Measurements from ENCODE around the gene TSPAN18.

TSPAN18 gene

GRCh38 chr11:44835938-44836337 lies 109.2 kb downstream of the TSPAN18 start:
- TF ChIP-seq, protein P1, sequence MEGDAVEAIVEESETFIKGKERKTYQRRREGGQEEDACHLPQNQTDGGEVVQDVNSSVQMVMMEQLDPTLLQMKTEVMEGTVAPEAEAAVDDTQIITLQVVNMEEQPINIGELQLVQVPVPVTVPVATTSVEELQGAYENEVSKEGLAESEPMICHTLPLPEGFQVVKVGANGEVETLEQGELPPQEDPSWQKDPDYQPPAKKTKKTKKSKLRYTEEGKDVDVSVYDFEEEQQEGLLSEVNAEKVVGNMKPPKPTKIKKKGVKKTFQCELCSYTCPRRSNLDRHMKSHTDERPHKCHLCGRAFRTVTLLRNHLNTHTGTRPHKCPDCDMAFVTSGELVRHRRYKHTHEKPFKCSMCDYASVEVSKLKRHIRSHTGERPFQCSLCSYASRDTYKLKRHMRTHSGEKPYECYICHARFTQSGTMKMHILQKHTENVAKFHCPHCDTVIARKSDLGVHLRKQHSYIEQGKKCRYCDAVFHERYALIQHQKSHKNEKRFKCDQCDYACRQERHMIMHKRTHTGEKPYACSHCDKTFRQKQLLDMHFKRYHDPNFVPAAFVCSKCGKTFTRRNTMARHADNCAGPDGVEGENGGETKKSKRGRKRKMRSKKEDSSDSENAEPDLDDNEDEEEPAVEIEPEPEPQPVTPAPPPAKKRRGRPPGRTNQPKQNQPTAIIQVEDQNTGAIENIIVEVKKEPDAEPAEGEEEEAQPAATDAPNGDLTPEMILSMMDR (IDR thresholded peaks at IDR 0.05; ENCODE audit: insufficient read depth, low read depth, low read length, missing control alignments) = no peak
- no peak overlapping the region for H3K4me3 ChIP-seq (ENCODE audit: low read depth, low read length)

DNA sequence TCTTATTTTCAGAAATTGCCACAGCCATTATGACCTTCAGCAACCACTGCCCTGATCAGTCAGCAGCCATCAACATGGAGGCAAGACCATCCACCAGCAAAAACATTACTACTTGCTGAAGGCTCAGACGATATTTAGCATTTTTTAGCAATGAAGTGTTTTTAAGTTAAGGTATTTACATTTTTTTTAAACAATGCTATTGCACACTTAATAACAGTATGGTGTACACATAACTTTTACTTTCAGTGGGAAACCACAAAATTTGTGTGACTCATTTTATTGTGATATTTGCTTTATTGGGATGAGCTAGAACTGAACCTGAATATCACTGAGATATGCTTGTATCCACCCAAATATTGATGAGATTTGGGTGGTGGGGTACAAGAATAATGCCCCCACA lies 110.9 kb downstream of the TSPAN18 start:
- DNase-seq (ENCODE audit: low read depth) = no peak
- H3K4me3 ChIP-seq (ENCODE audit: low read depth, low read length) = no peak overlapping the region
- TF ChIP-seq, protein P1 (IDR thresholded peaks at IDR 0.05; ENCODE audit: insufficient read depth, low read depth, low read length, missing control alignments) = no peak

More at GRCh38 chr11:44835938-44836337, 109.2 kb downstream of the TSPAN18 start:
- DNase-seq (ENCODE audit: low read depth) = no peak

DNA sequence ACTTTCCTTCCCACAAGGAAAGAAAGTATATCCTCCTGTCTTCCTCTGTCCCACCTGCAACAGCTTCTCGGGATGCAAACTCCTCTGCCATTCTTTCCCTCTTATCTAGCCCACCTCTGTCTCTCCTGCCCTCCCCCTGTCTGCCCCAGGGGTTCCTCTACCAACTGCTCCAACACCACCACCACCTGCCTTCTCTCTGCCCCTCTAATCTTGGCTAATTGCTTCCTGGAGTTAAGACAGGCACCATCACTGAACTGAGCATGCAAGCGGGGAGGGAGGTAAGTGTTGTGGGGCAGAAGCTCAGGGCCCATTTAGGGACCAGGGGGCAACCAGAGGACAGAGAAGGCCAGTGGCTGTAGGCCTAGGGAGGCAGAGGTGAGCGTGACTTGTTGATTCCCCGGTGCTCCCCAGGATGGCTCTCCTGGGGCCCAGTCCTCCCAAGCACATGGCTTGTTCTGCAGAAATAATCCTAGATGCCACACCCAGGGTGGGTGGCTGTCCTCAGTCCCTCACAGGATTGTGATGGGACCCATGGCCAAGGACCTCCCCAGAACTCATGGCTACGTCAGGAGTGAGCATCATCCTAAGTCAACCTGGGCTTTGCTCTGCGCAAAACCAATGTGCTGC lies 112.8 kb downstream of the TSPAN18 start:
- TF ChIP-seq, protein P1 (IDR thresholded peaks at IDR 0.05; ENCODE audit: insufficient read depth, low read depth, low read length, missing control alignments) = no peak
- no peak for DNase-seq (ENCODE audit: low read depth)
- no peak overlapping the region for H3K4me3 ChIP-seq (ENCODE audit: low read depth, low read length)

GRCh38 chr11:44840085-44840478 lies 113.3 kb downstream of the TSPAN18 start:
- TF ChIP-seq, protein P1 (IDR thresholded peaks at IDR 0.05; ENCODE audit: insufficient read depth, low read depth, low read length, missing control alignments) = no peak
- no peak for DNase-seq (ENCODE audit: low read depth)
- no peak overlapping the region for H3K4me3 ChIP-seq (ENCODE audit: low read depth, low read length)

GRCh38 chr11:44840521-44841251 lies 113.9 kb downstream of the TSPAN18 start:
- TF ChIP-seq, protein P1 (IDR thresholded peaks at IDR 0.05; ENCODE audit: insufficient read depth, low read depth, low read length, missing control alignments) = no peak
- no peak overlapping the region for H3K4me3 ChIP-seq (ENCODE audit: low read depth, low read length)
- no peak for DNase-seq (ENCODE audit: low read depth)

- TF ChIP-seq, protein P1 (IDR thresholded peaks at IDR 0.05; ENCODE audit: insufficient read depth, low read depth, low read length, missing control alignments) = no peak
- DNase-seq (ENCODE audit: low read depth) = no peak
- H3K4me3 ChIP-seq (ENCODE audit: low read depth, low read length) = no peak overlapping the region
Observed at GRCh38 chr11:44842220-44842619, 115.5 kb downstream of the TSPAN18 start.

Data from GM12865 (cell line).